Suprapubic skin (tissue), 4 donors: ENCODE measurements around the gene NDP.

Experiments
- POLR2A ChIP-seq, 2 donors: fragments of 450-650 bp; IDR thresholded peaks; one replicate each; pipeline ENCODE4 v1.6.1; 2017; ENCODE audit warnings: antibody characterized with exemption in 2 of 2, mild to moderate bottlenecking in 2 of 2, moderate library complexity in 2 of 2
- POLR2AphosphoS5 ChIP-seq, 3 donors: sonication (generic); formaldehyde crosslinking; IDR thresholded peaks; one replicate each; pipeline ENCODE4 v1.6.1; 2017; ENCODE audit warnings: antibody characterized with exemption in 3 of 3

DNA sequence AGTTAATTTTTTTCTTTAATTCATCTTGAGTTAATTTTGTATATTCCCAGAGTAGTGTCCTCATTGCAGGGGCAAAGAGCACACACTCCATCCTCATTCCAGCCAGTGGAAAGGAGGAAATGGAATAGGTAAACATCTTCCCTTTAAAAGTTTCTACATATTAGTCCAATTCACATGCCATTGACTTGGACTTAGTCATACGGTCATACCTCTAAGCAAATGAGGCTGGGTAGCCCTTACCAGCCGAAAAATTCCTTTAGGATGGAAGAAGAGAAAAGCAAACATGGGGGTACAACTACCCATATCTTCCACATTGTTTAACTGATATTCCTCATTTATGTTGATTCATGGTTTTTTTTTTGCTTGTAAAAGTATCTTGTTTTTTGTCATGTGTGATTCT lies 37.4 kb upstream of the NDP start:
- TF ChIP-seq POLR2AphosphoS5 (IDR thresholded peaks at IDR 0.05) (no peak), POLR2A (IDR thresholded peaks at IDR 0.05) (no peak)
